HG02852 (cell line): ENCODE results near the gene P2RY8.
A peak's percentile ranks its signal among the peaks of the same experiment; 100 is the strongest.
"Not testable (repeated sequence)": the region's sequence is repeated elsewhere in the genome, so short reads cannot be mapped to it uniquely, and the experiment has no call there.

Experiments used
- ATAC-seq: cut with Tn5 transposase; IDR thresholded peaks from one replicate; pipeline ENCODE4 v1.9.1; 2021; ENCODE audit warnings: mild to moderate bottlenecking, moderate library complexity; ENCODE audit not compliant: unreplicated experiment

The P2RY8 gene

DNA sequence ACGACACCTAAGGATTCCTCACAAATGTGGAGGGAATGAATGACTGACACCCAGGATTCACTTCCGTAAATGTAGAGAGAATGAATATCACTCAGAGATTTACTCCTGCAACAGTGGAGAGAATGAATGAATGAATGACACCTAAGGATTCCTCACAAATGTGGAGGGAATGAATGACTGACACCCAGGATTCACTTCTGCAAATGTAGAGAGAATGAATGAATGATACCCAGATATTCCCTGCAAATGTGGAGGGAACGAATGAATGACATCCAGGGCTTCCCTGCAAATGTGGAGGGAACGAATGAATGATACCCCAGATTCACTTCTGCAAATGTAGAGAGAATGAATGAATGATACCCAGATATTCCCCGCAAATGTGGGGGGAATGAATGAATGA is 47.6 kb downstream of the P2RY8 start:
- not testable (repeated sequence) for ATAC-seq

DNA sequence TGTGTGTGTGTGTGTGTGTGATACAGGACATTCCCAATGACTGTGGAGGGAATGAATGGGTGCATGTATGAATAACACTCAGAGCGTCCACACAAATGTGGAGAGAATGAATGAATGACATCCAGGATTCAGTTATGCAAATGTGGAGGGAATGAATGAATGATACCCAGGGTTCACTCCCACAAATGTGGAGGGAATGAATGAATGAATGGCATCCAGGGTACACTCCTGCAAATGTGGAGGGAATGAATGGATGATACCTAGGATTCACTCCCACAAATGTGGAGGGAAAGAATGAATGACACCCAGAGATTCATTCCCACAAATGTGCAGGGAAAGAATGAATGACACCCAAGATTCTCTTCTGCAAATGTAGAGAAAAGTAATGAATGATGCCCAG is 48.2 kb downstream of the P2RY8 start:
- ATAC-seq = no peak

GRCh38 chrX:1488141-1488540 is 48.8 kb downstream of the P2RY8 start:
- no peak for ATAC-seq

DNA sequence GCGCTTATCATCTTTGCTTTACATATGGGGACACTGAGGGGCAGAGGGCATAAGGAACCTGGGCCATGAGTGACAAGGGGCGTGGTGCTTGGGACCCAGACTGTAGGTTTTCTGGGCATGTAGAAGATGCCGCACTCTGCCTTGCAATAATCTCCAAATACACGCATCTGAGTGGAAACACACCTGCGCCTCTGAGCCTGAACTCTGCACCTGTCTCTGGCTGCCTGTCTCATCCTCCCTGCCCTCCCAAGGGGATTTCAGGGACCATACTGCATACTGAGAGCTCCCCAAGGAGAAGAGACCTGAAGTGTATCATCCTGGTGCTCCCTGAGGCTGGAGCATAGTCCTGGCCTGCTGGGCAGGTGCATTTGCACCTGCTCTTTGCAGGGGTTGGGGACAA is 49.6 kb downstream of the P2RY8 start:
- ATAC-seq = no peak

- no peak for ATAC-seq
Observed at GRCh38 chrX:1486749-1487361, 50.1 kb downstream of the P2RY8 start.

- no peak for ATAC-seq
Observed at GRCh38 chrX:1486177-1486576, 50.8 kb downstream of the P2RY8 start.

- ATAC-seq = no peak
Observed at GRCh38 chrX:1485033-1485432, 52.0 kb downstream of the P2RY8 start.

- no peak for ATAC-seq
Observed at GRCh38 chrX:1484638-1485019, 52.4 kb downstream of the P2RY8 start.

- peak; percentile 52 for ATAC-seq
Observed at GRCh38 chrX:1483843-1484637, 52.9 kb downstream of the P2RY8 start.

GRCh38 chrX:1482530-1482928 is 54.5 kb downstream of the P2RY8 start:
- not testable (repeated sequence) for ATAC-seq

- peak; percentile 48 for ATAC-seq
Observed at GRCh38 chrX:1481636-1482529, 55.1 kb downstream of the P2RY8 start.

GRCh38 chrX:1480082-1480785 is 56.8 kb downstream of the P2RY8 start:
- peak; percentile 0 for ATAC-seq

GRCh38 chrX:1477801-1478458 is 59.1 kb downstream of the P2RY8 start:
- ATAC-seq = no peak

DNA sequence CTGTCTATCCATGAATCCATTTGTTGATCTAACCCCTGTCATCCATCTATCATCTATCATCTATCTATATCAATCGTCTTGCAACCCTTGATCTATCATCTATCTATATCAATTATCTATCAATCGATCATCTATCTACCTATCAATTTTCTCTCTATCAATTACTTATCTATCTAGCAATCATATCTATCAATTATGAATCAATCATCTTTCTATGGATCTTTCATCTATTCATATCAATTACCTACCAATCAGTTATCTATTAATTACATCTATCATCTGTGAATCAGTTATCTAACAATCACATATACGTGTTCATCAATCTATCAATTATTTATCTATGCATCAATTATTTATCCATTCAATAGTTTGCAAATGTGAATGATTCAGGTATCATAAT is 59.8 kb downstream of the P2RY8 start:
- no peak for ATAC-seq

GRCh38 chrX:1476682-1477081 is 60.3 kb downstream of the P2RY8 start:
- ATAC-seq = no peak

GRCh38 chrX:1475881-1476280 is 61.1 kb downstream of the P2RY8 start:
- ATAC-seq = no peak

GRCh38 chrX:1475481-1475880 is 61.5 kb downstream of the P2RY8 start:
- ATAC-seq = no peak

- not testable (repeated sequence) for ATAC-seq
Observed at GRCh38 chrX:1474593-1474992, 62.4 kb downstream of the P2RY8 start.

DNA sequence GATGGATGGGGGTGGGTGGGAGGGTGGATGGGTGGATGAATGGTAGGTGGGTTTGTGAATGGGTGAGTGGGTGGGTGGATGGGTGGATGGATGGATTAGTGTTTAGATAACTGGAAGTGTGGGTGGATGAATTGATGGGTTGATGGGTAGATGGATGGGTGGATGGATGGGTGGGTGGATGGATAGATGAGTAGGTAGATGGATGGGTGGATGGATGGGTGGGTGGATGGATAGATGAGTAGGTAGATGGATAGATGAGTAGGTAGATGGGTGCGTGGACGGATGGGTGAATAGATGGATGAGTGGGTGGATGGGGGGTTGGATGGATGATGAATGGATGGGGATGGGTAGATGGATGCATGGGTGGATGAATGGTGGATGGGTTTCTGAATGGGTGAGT is 64.0 kb downstream of the P2RY8 start:
- no peak for ATAC-seq

DNA sequence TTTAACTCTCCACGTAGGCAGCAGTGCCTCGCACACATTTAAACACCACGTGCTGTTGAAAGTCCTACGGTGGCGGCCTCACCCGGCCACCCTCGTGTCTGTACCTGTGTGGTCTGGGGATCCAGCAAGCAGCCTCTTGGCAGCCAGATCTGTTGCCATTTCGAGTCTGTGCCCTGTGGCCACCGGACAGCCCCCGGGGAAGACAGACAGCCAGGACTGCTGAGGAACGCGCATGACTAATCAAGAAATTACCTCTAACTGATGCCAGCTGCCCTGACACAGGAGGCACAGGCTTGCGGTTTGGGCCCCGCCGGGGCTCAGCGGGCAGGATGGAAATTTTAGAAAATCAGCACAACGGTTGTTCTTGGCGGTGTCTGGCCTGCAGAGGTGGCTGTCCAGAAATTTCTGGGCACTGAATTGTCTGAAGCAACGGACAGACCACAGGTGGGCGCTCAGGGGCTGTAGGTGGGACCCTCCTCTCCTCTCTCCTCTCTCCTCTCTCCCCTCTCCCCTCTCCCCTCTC is 68.7 kb downstream of the P2RY8 start:
- ATAC-seq = no peak
